CD14-positive monocyte (primary cell): Measurements from ENCODE around the gene ELANE. TPM values are rescaled to one million over a fixed set of nuclear protein-coding genes. Genes with fewer than 3 reads are reported as not detected.
A peak's percentile ranks its signal among the peaks of the same experiment; 100 is the strongest.

Source experiments
- DNase-seq, 3 donors: peaks; one replicate each; pipeline ENCODE4 v3.0.0-alpha.2; 2011 to 2022
- H2AFZ ChIP-seq: 2 replicates; pipeline ENCODE4 v1.6.0; 2012; ENCODE audit warnings: mild to moderate bottlenecking, low read depth, low read length, inconsistent platforms; ENCODE audit not compliant: insufficient read depth, poor library complexity, severe bottlenecking
- H3K27ac ChIP-seq, 2 donors: 1 replicate in 1 of 2; 2 replicates in 1 of 2; pipeline ENCODE4 v1.5.1; 2012 to 2013; ENCODE audit warnings: low read length in 2 of 2, control low read depth in 1 of 2, inconsistent platforms in 1 of 2, low read depth in 1 of 2, mild to moderate bottlenecking in 1 of 2
- H3K27me3 ChIP-seq, 2 donors: one replicate each; pipeline versions ENCODE4 v1.6.0 to v1.6.1; 2011 to 2013; ENCODE audit warnings: low read length in 2 of 2; ENCODE audit not compliant: control insufficient read depth in 2 of 2, insufficient read depth in 2 of 2
- H3K36me3 ChIP-seq, 2 donors: replicated peaks in 1 of 2; 1 replicate in 1 of 2; 2 replicates in 1 of 2; pipeline versions ENCODE4 v1.5.1 to v1.6.1; 2012 to 2013; ENCODE audit warnings: low read length in 2 of 2, control low read depth in 1 of 2, inconsistent platforms in 1 of 2, mild to moderate bottlenecking in 1 of 2; ENCODE audit not compliant: insufficient read depth in 2 of 2, control insufficient read depth in 1 of 2
- H3K4me1 ChIP-seq, 2 donors: 1 replicate in 1 of 2; 2 replicates in 1 of 2; pipeline versions ENCODE4 v1.5.1 to v1.6.1; 2012 to 2013; ENCODE audit warnings: low read length in 2 of 2, control low read depth in 1 of 2, inconsistent platforms in 1 of 2, mild to moderate bottlenecking in 1 of 2, moderate library complexity in 1 of 2; ENCODE audit not compliant: insufficient read depth in 2 of 2, control insufficient read depth in 1 of 2
- H3K4me2 ChIP-seq: replicated peaks from 2 replicates; pipeline ENCODE3; 2012; ENCODE audit warnings: low read length, moderate library complexity, mild to moderate bottlenecking; ENCODE audit not compliant: poor library complexity, severe bottlenecking; ENCODE audit errors: extremely low read depth
- H3K4me3 ChIP-seq, 3 experiments: fragments of 200-600 bp in 1 of 3; sonication (generic) in 1 of 3; replicated peaks in 1 of 3; 1 replicate in 2 of 3; 2 replicates in 1 of 3; pipeline ENCODE4 v1.5.1; 2011 to 2013; ENCODE audit warnings: low read length in 3 of 3, mild to moderate bottlenecking in 3 of 3, control low read depth in 2 of 3, low read depth in 2 of 3, inconsistent platforms in 1 of 3, moderate library complexity in 1 of 3
- H3K79me2 ChIP-seq: 2 replicates; pipeline ENCODE4 v1.6.0; 2012; ENCODE audit warnings: mild to moderate bottlenecking, control low read depth, inconsistent platforms, low read length, moderate library complexity; ENCODE audit not compliant: insufficient read depth
- H3K9ac ChIP-seq: 2 replicates; pipeline ENCODE4 v1.6.0; 2017; ENCODE audit warnings: low read length, mild to moderate bottlenecking; ENCODE audit not compliant: insufficient read depth, poor library complexity, severe bottlenecking
- H3K9me3 ChIP-seq, 2 donors: replicated peaks in 1 of 2; 1 replicate in 1 of 2; 2 replicates in 1 of 2; pipeline versions ENCODE4 v1.5.1 to v1.6.1; 2012 to 2013; ENCODE audit warnings: low read length in 2 of 2, control low read depth in 1 of 2; ENCODE audit not compliant: control insufficient read depth in 1 of 2, insufficient read depth in 1 of 2
- H4K20me1 ChIP-seq: 2 replicates; pipeline ENCODE4 v1.6.0; 2012; ENCODE audit warnings: mild to moderate bottlenecking, low read length, control low read depth, moderate library complexity; ENCODE audit not compliant: insufficient read depth
- H3K27ac Mint-ChIP-seq, 7 donors: one replicate each; pipeline ENCODE4 v1.8.0; 2020; ENCODE audit warnings: mild to moderate bottlenecking in 7 of 7, mixed read lengths in 7 of 7, moderate library complexity in 6 of 7, inconsistent platforms in 2 of 7
- H3K27me3 Mint-ChIP-seq, 3 donors: one replicate each; pipeline ENCODE4 v1.8.0; 2021 to 2022; ENCODE audit warnings: low read depth in 3 of 3, mild to moderate bottlenecking in 3 of 3, mixed read lengths in 3 of 3, moderate library complexity in 3 of 3, inconsistent platforms in 1 of 3
- H3K36me3 Mint-ChIP-seq, 2 donors: one replicate each; pipeline ENCODE4 v1.8.0; 2020; ENCODE audit warnings: mixed read lengths in 2 of 2, inconsistent platforms in 1 of 2, mild to moderate bottlenecking in 1 of 2
- H3K4me1 Mint-ChIP-seq: one replicate; pipeline ENCODE4 v1.8.0; 2020; ENCODE audit warnings: mild to moderate bottlenecking, mixed read lengths
- H3K4me3 Mint-ChIP-seq, 2 donors: one replicate each; pipeline ENCODE4 v1.8.0; 2020; ENCODE audit warnings: mild to moderate bottlenecking in 2 of 2, mixed read lengths in 2 of 2, moderate library complexity in 1 of 2
- H3K9me3 Mint-ChIP-seq, 7 donors: one replicate each; pipeline ENCODE4 v1.8.0; 2020 to 2022; ENCODE audit warnings: mixed read lengths in 7 of 7, mild to moderate bottlenecking in 6 of 7, moderate library complexity in 6 of 7, inconsistent platforms in 2 of 7
- CTCF ChIP-seq: fragments of 200-600 bp; IDR thresholded peaks from one replicate; pipeline ENCODE4 v1.8.0; 2022; ENCODE audit warnings: antibody characterized with exemption, mild to moderate bottlenecking
- WGBS: methylation state at CpG from one replicate; pipeline ENCODE4 v1.1.5; 2013; ENCODE audit warnings: missing lambda C conversion rate; ENCODE audit not compliant: insufficient coverage; 5-methylcytosine and 5-hydroxymethylcytosine counted together
- intact Hi-C, 2 donors: fragments of 100-400 bp; cut with micrococcal nuclease; formaldehyde crosslinking; loops; one replicate each; pipeline versions ENCODE4 v1.15.0 to v1.15.1; 2023
- polyA plus RNA-seq, 3 donors: library from polyadenylated mRNA; depleted of rRNA in 1 of 3; unstranded in 2 of 3; stranded (reverse) in 1 of 3; fragments of 300-500 nt in 2 of 3; fragments of >200 nt in 1 of 3; fragmentation: Illumina TruSeq in 2 of 3; gene quantifications; 1 replicate in 2 of 3; 2 replicates in 1 of 3; pipeline ENCODE4 v1.2.3, GENCODE V29; 2012 to 2021

ELANE gene
- polyA plus RNA-seq, 3 donors: 0.61 to 2.0 (median 1.3) TPM

GRCh38 chr19:885536-886224 lies 33.6 kb downstream of the ELANE start:
- Histone ChIP-seq H3K4me3 (no peak overlapping the region), H3K4me2 (no peak overlapping the region), H3K27me3 (no peaks in the 10 kb centered on the region), H3K9ac (no peak overlapping the region), H3K4me1 (peaks cover 0 to 3% of the 10 kb centered on the region in 2 donors), H3K27ac (no peak overlapping the region), H3K36me3 (peaks cover 56 to 86% of the 10 kb centered on the region in 2 donors), H3K9me3 (no peaks in the 10 kb centered on the region), H3K79me2 (no peaks in the 10 kb centered on the region), H2AFZ (no peak overlapping the region), H4K20me1 (peaks cover 16% of the 10 kb centered on the region)
- WGBS: 96% methylated on average over 60 of the region's 64 CpGs
- no peak for TF ChIP-seq CTCF
- no peak overlapping the region for H3K4me3 Mint-ChIP-seq
- H3K9me3 Mint-ChIP-seq: peaks cover 0 to 3% (median 0%) of the 10 kb centered on the region in 7 donors
- H3K4me1 Mint-ChIP-seq: peaks cover 8% of the 10 kb centered on the region
- H3K27ac Mint-ChIP-seq: no peak overlapping the region
- intact Hi-C loops: no loop called here
- peaks cover 57 to 98% of the 10 kb centered on the region in 2 donors for H3K36me3 Mint-ChIP-seq
- DNase-seq: no peak
- no peaks in the 10 kb centered on the region for H3K27me3 Mint-ChIP-seq

GRCh38 chr19:887072-887471 lies 35.0 kb downstream of the ELANE start:
- Mint-ChIP-seq H3K4me3 (no peak overlapping the region), H3K27ac (no peak overlapping the region), H3K27me3 (no peaks in the 10 kb centered on the region), H3K36me3 (peaks cover 43 to 88% of the 10 kb centered on the region in 2 donors), H3K4me1 (peaks cover 9% of the 10 kb centered on the region), H3K9me3 (peaks cover 0 to 2% (median 0%) of the 10 kb centered on the region in 7 donors)
- no peak for TF ChIP-seq CTCF
- 100% methylated on average over 3 of the region's 16 CpGs for whole genome bisulfite sequencing
- Histone ChIP-seq H3K4me3 (no peak overlapping the region), H3K4me2 (no peak overlapping the region), H3K27me3 (no peaks in the 10 kb centered on the region), H3K27ac (no peak overlapping the region), H4K20me1 (peaks cover 16% of the 10 kb centered on the region), H3K4me1 (peaks cover 3 to 5% of the 10 kb centered on the region in 2 donors), H3K79me2 (peaks cover 8% of the 10 kb centered on the region), H3K36me3 (peaks cover 44 to 73% of the 10 kb centered on the region in 2 donors), H2AFZ (no peak overlapping the region), H3K9me3 (no peaks in the 10 kb centered on the region), H3K9ac (no peak overlapping the region)
- peak in 1 of 3 donors; percentile 18 for DNase-seq
- intact Hi-C loops: no loop called here
